ENCODE measurements around the gene VSX1.

VSX1 gene

DNA sequence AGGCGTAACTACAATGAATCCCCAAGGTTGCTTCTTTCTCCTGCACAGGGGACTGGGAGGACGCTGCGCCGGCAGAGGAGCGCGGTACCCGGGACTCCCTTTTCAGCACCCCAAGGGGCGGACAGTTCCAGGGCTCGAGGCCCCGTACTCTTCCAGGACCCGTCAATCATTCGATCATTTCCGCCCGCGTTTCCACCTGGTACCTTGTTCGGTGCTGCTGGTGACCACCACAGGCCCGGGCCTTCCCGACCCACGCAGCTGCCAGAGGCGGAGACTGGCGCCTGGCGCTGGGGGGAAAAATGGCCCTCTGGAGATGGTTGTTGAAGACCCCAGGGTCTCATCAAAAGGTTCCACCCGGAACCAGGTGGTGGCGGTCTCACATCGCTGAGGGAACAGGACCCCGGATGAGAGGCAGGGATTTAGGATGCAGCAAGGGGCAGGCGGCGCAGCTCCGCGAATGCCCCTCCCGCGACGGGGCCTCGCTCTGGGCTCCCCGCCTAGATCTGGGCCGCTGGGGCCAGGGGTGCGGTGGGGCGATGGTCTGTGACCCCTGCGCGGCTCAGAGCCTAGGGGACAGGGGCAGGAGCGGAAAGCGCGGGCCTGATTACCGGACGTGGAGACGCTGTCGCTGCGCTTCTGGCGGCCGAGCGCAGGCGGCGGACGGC is 744 bp downstream of the VSX1 start:
- Histone ChIP-seq H3K4me2 (no peak overlapping the region), H4K20me1 (no peaks in the 10 kb centered on the region), H3K4me3 (no peak overlapping the region), H3K36me3 (0 out of 2 replicates have a peak, but pooled peaks cover 6% of the 10 kb centered on the region), H3K27ac (no peak overlapping the region), H3K9ac (no peak overlapping the region), H3K9me3 (peaks cover 52% of the 10 kb centered on the region), H3K27me3 (peaks cover 5% of the 10 kb centered on the region), H3K4me1 (no peaks in the 10 kb centered on the region)
- TF ChIP-seq Cebpa-rat (IDR thresholded peaks at IDR 0.05) = no peak

- TF ChIP-seq Cebpa-rat (IDR thresholded peaks at IDR 0.05) = no peak
- H3K9ac ChIP-seq = no peak overlapping the region
- 0 out of 2 replicates have a peak, but pooled peaks cover 2% of the 10 kb centered on the region for H3K36me3 ChIP-seq
- peaks cover 5% of the 10 kb centered on the region for H3K27me3 ChIP-seq
- H4K20me1 ChIP-seq = no peaks in the 10 kb centered on the region
- H3K4me1 ChIP-seq = no peaks in the 10 kb centered on the region
- no peak overlapping the region for H3K27ac ChIP-seq
- H3K4me3 ChIP-seq = no peak overlapping the region
- no peak overlapping the region for H3K4me2 ChIP-seq
- H3K9me3 ChIP-seq = peaks cover 33% of the 10 kb centered on the region
These were observed 2.8 kb downstream of the VSX1 start for GRCh38 chr20:25079171-25079570.

DNA sequence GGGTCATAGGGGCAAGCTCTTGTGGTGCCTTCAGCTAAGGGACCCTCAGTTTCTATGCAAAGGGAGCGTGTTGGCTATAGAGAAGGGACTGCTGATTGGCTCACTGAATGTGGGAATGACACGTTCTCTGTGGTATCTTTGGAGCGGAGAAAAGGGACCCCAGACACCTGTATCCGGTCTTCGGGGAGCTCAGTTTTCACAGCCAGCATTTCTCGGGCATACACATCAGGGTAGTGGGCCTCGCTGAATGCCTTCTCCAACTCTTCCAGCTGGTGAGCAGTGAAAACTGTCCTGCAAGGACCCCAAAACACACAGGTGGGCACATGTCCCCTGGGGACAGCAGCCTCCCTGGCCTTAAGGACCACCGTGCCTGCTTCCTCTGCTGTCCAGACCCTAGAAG is 3.3 kb downstream of the VSX1 start:
- Histone ChIP-seq H3K27me3 (peaks cover 5% of the 10 kb centered on the region), H3K4me2 (no peak overlapping the region), H3K27ac (no peak overlapping the region), H4K20me1 (no peaks in the 10 kb centered on the region), H3K4me3 (no peak overlapping the region), H3K9me3 (peaks cover 28% of the 10 kb centered on the region), H3K36me3 (no peaks in the 10 kb centered on the region), H3K9ac (no peak overlapping the region), H3K4me1 (no peaks in the 10 kb centered on the region)
- TF ChIP-seq Cebpa-rat (IDR thresholded peaks at IDR 0.05) = no peak

GRCh38 chr20:25077610-25078169 is 4.3 kb downstream of the VSX1 start:
- no peaks in the 10 kb centered on the region for H3K4me1 ChIP-seq
- no peak for TF ChIP-seq Cebpa-rat (IDR thresholded peaks at IDR 0.05)
- peaks cover 18% of the 10 kb centered on the region for H3K9me3 ChIP-seq
- no peak overlapping the region for H3K4me2 ChIP-seq
- no peaks in the 10 kb centered on the region for H3K36me3 ChIP-seq
- H3K4me3 ChIP-seq = no peak overlapping the region
- H3K27me3 ChIP-seq = peaks cover 5% of the 10 kb centered on the region
- no peak overlapping the region for H3K27ac ChIP-seq
- no peaks in the 10 kb centered on the region for H4K20me1 ChIP-seq
- H3K9ac ChIP-seq = no peak overlapping the region

- Histone ChIP-seq H3K4me1 (no peaks in the 10 kb centered on the region), H3K9ac (no peak overlapping the region), H3K4me3 (no peak overlapping the region), H3K27ac (no peak overlapping the region), H3K27me3 (peaks cover 5% of the 10 kb centered on the region), H3K36me3 (no peaks in the 10 kb centered on the region), H3K9me3 (peaks cover 12% of the 10 kb centered on the region), H4K20me1 (no peaks in the 10 kb centered on the region), H3K4me2 (no peak overlapping the region)
- no peak for TF ChIP-seq Cebpa-rat (IDR thresholded peaks at IDR 0.05)
These were observed 5.0 kb downstream of the VSX1 start for GRCh38 chr20:25076731-25077609.

- no peaks in the 10 kb centered on the region for H3K36me3 ChIP-seq
- no peak overlapping the region for H3K4me3 ChIP-seq
- H3K9me3 ChIP-seq = peaks cover 5% of the 10 kb centered on the region
- H3K27ac ChIP-seq = no peak overlapping the region
- no peak overlapping the region for H3K9ac ChIP-seq
- peaks cover 5% of the 10 kb centered on the region for H3K27me3 ChIP-seq
- no peaks in the 10 kb centered on the region for H3K4me1 ChIP-seq
- no peak for TF ChIP-seq Cebpa-rat (IDR thresholded peaks at IDR 0.05)
- no peaks in the 10 kb centered on the region for H4K20me1 ChIP-seq
- H3K4me2 ChIP-seq = no peak overlapping the region
These were observed 5.7 kb downstream of the VSX1 start for GRCh38 chr20:25076201-25076600.

DNA sequence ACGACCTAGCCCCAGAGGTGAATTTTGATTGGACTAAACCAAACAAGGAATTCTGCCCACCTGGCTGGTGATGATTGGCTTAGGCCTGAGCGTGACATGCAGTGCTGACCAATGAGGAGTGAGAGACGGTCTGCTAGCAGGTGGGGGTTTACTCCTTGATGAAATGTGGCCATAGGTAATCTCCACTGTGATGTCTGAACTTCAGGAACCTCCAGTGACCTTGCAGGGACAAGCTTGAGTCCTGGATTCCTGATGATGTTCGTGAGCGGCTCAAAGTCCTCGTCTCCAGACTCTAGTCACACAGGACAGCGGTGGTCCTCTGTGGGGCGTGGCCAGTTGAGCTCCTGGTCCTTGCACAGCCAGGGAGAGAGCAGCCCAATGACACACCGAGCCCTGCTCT is 8.4 kb downstream of the VSX1 start:
- Histone ChIP-seq H3K27ac (no peak overlapping the region), H3K4me2 (no peak overlapping the region), H3K9ac (no peak overlapping the region), H3K36me3 (no peaks in the 10 kb centered on the region), H3K4me3 (no peak overlapping the region), H3K4me1 (no peaks in the 10 kb centered on the region), H3K27me3 (peaks cover 5% of the 10 kb centered on the region), H4K20me1 (no peaks in the 10 kb centered on the region), H3K9me3 (no peaks in the 10 kb centered on the region)
- no peak for TF ChIP-seq Cebpa-rat (IDR thresholded peaks at IDR 0.05)

GRCh38 chr20:25072226-25072811 is 9.6 kb downstream of the VSX1 start:
- Histone ChIP-seq H4K20me1 (no peaks in the 10 kb centered on the region), H3K36me3 (no peaks in the 10 kb centered on the region), H3K9ac (no peak overlapping the region), H3K4me2 (no peak overlapping the region), H3K27ac (no peak overlapping the region), H3K27me3 (no peaks in the 10 kb centered on the region), H3K4me3 (no peak overlapping the region), H3K9me3 (no peaks in the 10 kb centered on the region), H3K4me1 (no peaks in the 10 kb centered on the region)
- TF ChIP-seq Cebpa-rat (IDR thresholded peaks at IDR 0.05) = no peak

GRCh38 chr20:25071734-25072133 is 10.2 kb downstream of the VSX1 start:
- Histone ChIP-seq H4K20me1 (no peaks in the 10 kb centered on the region), H3K27ac (no peak overlapping the region), H3K36me3 (no peaks in the 10 kb centered on the region), H3K4me2 (no peak overlapping the region), H3K27me3 (no peaks in the 10 kb centered on the region), H3K9ac (no peak overlapping the region), H3K4me3 (no peak overlapping the region), H3K4me1 (no peaks in the 10 kb centered on the region), H3K9me3 (no peaks in the 10 kb centered on the region)
- no peak for TF ChIP-seq Cebpa-rat (IDR thresholded peaks at IDR 0.05)
